Esophagus muscularis mucosa (tissue), 4 donors: ENCODE results near the gene PRIMA1. TPM values are rescaled to one million over a fixed set of nuclear protein-coding genes. Genes with fewer than 3 reads are reported as not detected.

Source experiments
- DNase-seq: peaks from one replicate; pipeline ENCODE4 v3.0.0-alpha.2; 2017; ENCODE audit errors: extremely low spot score
- H3K27ac ChIP-seq, 4 donors: fragments of 200-600 bp; sonication (generic); replicated peaks in 1 of 4; 1 replicate in 3 of 4; 2 replicates in 1 of 4; pipeline ENCODE4 v1.5.1; 2016 to 2019; ENCODE audit warnings: mild to moderate bottlenecking in 1 of 4
- H3K27me3 ChIP-seq, 4 donors: fragments of 200-600 bp; sonication (generic); one replicate each; pipeline versions ENCODE4 v1.5.1 to v1.6.0; 2016 to 2019
- H3K36me3 ChIP-seq, 4 donors: fragments of 200-600 bp; sonication (generic); one replicate each; pipeline ENCODE4 v1.5.1; 2016 to 2019
- H3K4me1 ChIP-seq, 4 donors: fragments of 200-600 bp; sonication (generic); one replicate each; pipeline ENCODE4 v1.5.1; 2016 to 2019
- H3K4me3 ChIP-seq, 4 donors: fragments of 200-600 bp; sonication (generic); 1 replicate in 2 of 4; 2 replicates in 2 of 4; pipeline ENCODE4 v1.5.1; 2016 to 2019; ENCODE audit warnings: mild to moderate bottlenecking in 4 of 4, moderate library complexity in 1 of 4
- H3K9me3 ChIP-seq, 4 donors: fragments of 200-600 bp; sonication (generic); 1 replicate in 3 of 4; 2 replicates in 1 of 4; pipeline ENCODE4 v1.5.1; 2016 to 2019
- CTCF ChIP-seq, 3 experiments: fragments of 200-600 bp in 2 of 3; fragments of 450-650 bp in 1 of 3; sonication (generic) in 2 of 3; IDR thresholded peaks; one replicate each; pipeline ENCODE4 v1.5.1; 2017 to 2019; ENCODE audit warnings: antibody characterized with exemption in 3 of 3, mild to moderate bottlenecking in 2 of 3, moderate library complexity in 1 of 3
- EP300 ChIP-seq: sonication (generic); formaldehyde crosslinking; IDR thresholded peaks from one replicate; pipeline ENCODE4 v1.6.1; 2017; ENCODE audit warnings: antibody characterized with exemption
- POLR2A ChIP-seq: fragments of 450-650 bp; IDR thresholded peaks from one replicate; pipeline ENCODE4 v1.6.1; 2017; ENCODE audit warnings: antibody characterized with exemption, moderate library complexity, mild to moderate bottlenecking, low read depth
- POLR2AphosphoS5 ChIP-seq, 2 donors: sonication (generic); formaldehyde crosslinking; IDR thresholded peaks; one replicate each; pipeline ENCODE4 v1.6.1; 2017; ENCODE audit warnings: antibody characterized with exemption in 2 of 2
- WGBS: methylation state at CpG from one replicate; pipeline ENCODE4 v1.1.5; 2018; 5-methylcytosine and 5-hydroxymethylcytosine counted together
- intact Hi-C: fragments of 100-400 bp; cut with DNase I; formaldehyde crosslinking; loops from one replicate; pipeline ENCODE4 v1.15.1; 2023
- total RNA-seq, 4 donors: library from RNA; depleted of rRNA; stranded (reverse); fragments of >200 nt; gene quantifications; one replicate each; pipeline versions ENCODE4 v1.1.0 to v1.2.1, GENCODE V29; 2016

Gene PRIMA1
- total RNA-seq, 4 donors from 2014 or later = 18.7 to 30.9 (median 21.8) TPM

DNA sequence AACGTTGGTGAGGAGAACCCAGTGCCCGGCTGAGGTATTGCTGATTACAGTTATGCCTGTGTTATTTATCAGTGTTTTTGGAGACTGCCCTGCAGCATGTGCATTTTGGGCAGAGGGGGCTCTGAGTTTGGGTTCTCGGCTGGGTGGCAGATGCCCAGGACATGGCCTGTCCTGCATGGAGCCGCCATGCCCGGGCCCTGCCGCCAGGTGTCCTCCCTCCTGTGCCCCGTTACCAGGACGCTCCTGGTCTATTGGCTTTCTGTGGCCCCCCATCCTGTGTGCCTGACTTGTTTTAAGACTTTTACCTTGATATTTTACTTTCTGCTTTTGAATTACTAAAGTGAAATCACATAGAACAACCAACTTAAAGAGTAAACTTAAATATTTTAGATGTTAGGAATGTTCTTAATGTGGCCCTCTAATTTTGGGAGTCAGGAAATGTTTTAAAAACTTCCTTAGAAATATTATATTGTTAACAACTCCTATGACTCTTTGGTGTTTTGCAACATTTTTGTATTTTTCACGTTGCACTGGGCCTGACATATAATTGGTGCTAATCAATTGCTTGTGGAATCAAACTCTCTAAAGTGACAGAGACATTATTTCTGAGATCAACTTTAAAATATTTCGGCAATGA, 51.8 kb downstream of the PRIMA1 start:
- no peaks in the 10 kb centered on the region for H3K9me3 ChIP-seq
- WGBS = 84% methylated on average over 10 of the region's 10 CpGs
- no peak for TF ChIP-seq EP300
- TF ChIP-seq CTCF (IDR thresholded peaks at IDR 0.05) = peak in 2 of 3 experiments; percentile 12 to 46
- no peak for TF ChIP-seq POLR2AphosphoS5 (IDR thresholded peaks at IDR 0.05)
- H3K36me3 ChIP-seq = peaks cover 0 to 43% (median 13%) of the 10 kb centered on the region in 4 donors
- no peak for DNase-seq
- H3K27ac ChIP-seq = no peak overlapping the region
- no peak overlapping the region for H3K4me3 ChIP-seq
- no peaks in the 10 kb centered on the region for H3K27me3 ChIP-seq
- intact Hi-C loops = no loop called here
- peaks cover 0 to 23% (median 7%) of the 10 kb centered on the region in 4 donors for H3K4me1 ChIP-seq

GRCh38 chr14:93735206-93735605, 53.1 kb downstream of the PRIMA1 start:
- WGBS = 91% methylated on average over 12 of the region's 12 CpGs
- Histone ChIP-seq H3K9me3 (no peaks in the 10 kb centered on the region), H3K4me3 (no peak overlapping the region), H3K4me1 (peaks cover 0 to 20% (median 2%) of the 10 kb centered on the region in 4 donors), H3K27me3 (no peaks in the 10 kb centered on the region), H3K36me3 (peaks cover 0 to 45% (median 13%) of the 10 kb centered on the region in 4 donors), H3K27ac (no peak overlapping the region)
- intact Hi-C loops = no loop called here
- DNase-seq = no peak
- TF ChIP-seq POLR2A (no peak), CTCF (IDR thresholded peaks at IDR 0.05) (no peak), POLR2AphosphoS5 (IDR thresholded peaks at IDR 0.05) (no peak), EP300 (no peak)

- WGBS = 89% methylated on average over 17 of the region's 25 CpGs
- Histone ChIP-seq H3K27ac (no peak overlapping the region), H3K9me3 (no peaks in the 10 kb centered on the region), H3K36me3 (peaks cover 0 to 48% (median 17%) of the 10 kb centered on the region in 4 donors), H3K4me1 (peaks cover 0 to 20% (median 2%) of the 10 kb centered on the region in 4 donors), H3K27me3 (no peaks in the 10 kb centered on the region), H3K4me3 (no peak overlapping the region)
- no peak for TF ChIP-seq POLR2AphosphoS5 (IDR thresholded peaks at IDR 0.05)
- no peak for TF ChIP-seq POLR2A
- TF ChIP-seq CTCF (IDR thresholded peaks at IDR 0.05) = no peak
- no peak for TF ChIP-seq EP300
- no peak for DNase-seq
- intact Hi-C loops = no loop called here
Observed at GRCh38 chr14:93734086-93734822, 54.0 kb downstream of the PRIMA1 start.

- H3K4me1 ChIP-seq = peaks cover 0 to 20% (median 2%) of the 10 kb centered on the region in 4 donors
- no peaks in the 10 kb centered on the region for H3K9me3 ChIP-seq
- H3K36me3 ChIP-seq = peaks cover 0 to 55% (median 20%) of the 10 kb centered on the region in 4 donors
- no peak for DNase-seq
- intact Hi-C loops = no loop called here
- no peaks in the 10 kb centered on the region for H3K27me3 ChIP-seq
- no peak overlapping the region for H3K4me3 ChIP-seq
- WGBS = 65% methylated on average over 6 of the region's 6 CpGs
- H3K27ac ChIP-seq = no peak overlapping the region
- no peak for TF ChIP-seq CTCF (IDR thresholded peaks at IDR 0.05)
- TF ChIP-seq POLR2AphosphoS5 (IDR thresholded peaks at IDR 0.05) = no peak
- no peak for TF ChIP-seq POLR2A
- no peak for TF ChIP-seq EP300
Observed at GRCh38 chr14:93733631-93734030, 54.7 kb downstream of the PRIMA1 start.
